ENCODE data around the gene CHRNB2. TPM values are rescaled to one million over a fixed set of nuclear protein-coding genes. Genes with fewer than 3 reads are reported as not detected.

CHRNB2 gene
- polyA plus RNA-seq (2012; ENCODE audit: insufficient read depth, insufficient read length, low read depth), result 62.7 TPM

GRCh38 chr1:154567386-154568156 lies at the start of gene CHRNB2:
Gene CHRNB2, plus strand, starts transcription at chr1:154567778. Its CDS starts 267 bp downstream, at chr1:154568045.
- H3K4me1 ChIP-seq, result no peaks in the 10 kb centered on the region
- DNase-seq, result peak; percentile 78
- H3K9me3 ChIP-seq, result no peaks in the 10 kb centered on the region
- peak within 1 kb of the TSS; percentile 95 for H3K4me3 ChIP-seq (ENCODE audit: low read depth, low read length)
- peaks cover 23% of the 10 kb centered on the region for H3K36me3 ChIP-seq
- no peak for TF ChIP-seq CTCF (IDR thresholded peaks at IDR 0.05; ENCODE audit: low read depth, low read length)
- no peaks in the 10 kb centered on the region for H3K27me3 ChIP-seq

- Histone ChIP-seq H3K27me3 (no peaks in the 10 kb centered on the region; the same call in 1 of the 2 replicates), H3K36me3 (no peaks in the 10 kb centered on the region), H3K9me3 (no peaks in the 10 kb centered on the region), H3K4me1 (no peaks in the 10 kb centered on the region), H3K4me3 (ENCODE audit: low read depth, low read length) (no peak overlapping the region)
- no peak for DNase-seq
- TF ChIP-seq CTCF (IDR thresholded peaks at IDR 0.05; ENCODE audit: low read depth, low read length), result no peak
Observed at GRCh38 chr1:154519591-154519991, 48.0 kb upstream of the CHRNB2 start.

GRCh38 chr1:154520333-154520732 lies 47.2 kb upstream of the CHRNB2 start:
- H3K4me1 ChIP-seq, result no peaks in the 10 kb centered on the region
- H3K9me3 ChIP-seq, result no peaks in the 10 kb centered on the region
- no peaks in the 10 kb centered on the region for H3K36me3 ChIP-seq
- DNase-seq, result no peak
- no peak for TF ChIP-seq CTCF (IDR thresholded peaks at IDR 0.05; ENCODE audit: low read depth, low read length)
- no peak overlapping the region for H3K4me3 ChIP-seq (ENCODE audit: low read depth, low read length)
- no peaks in the 10 kb centered on the region; the same call in 1 of the 2 replicates for H3K27me3 ChIP-seq

GRCh38 chr1:154521695-154522094 lies 45.9 kb upstream of the CHRNB2 start:
- H3K4me3 ChIP-seq (ENCODE audit: low read depth, low read length), result no peak overlapping the region
- TF ChIP-seq CTCF (IDR thresholded peaks at IDR 0.05; ENCODE audit: low read depth, low read length), result no peak
- no peak for DNase-seq
- no peaks in the 10 kb centered on the region for H3K36me3 ChIP-seq
- H3K27me3 ChIP-seq, result no peaks in the 10 kb centered on the region; the same call in 1 of the 2 replicates
- H3K9me3 ChIP-seq, result no peaks in the 10 kb centered on the region
- H3K4me1 ChIP-seq, result no peaks in the 10 kb centered on the region

GRCh38 chr1:154524881-154525280 lies 42.7 kb upstream of the CHRNB2 start:
- Histone ChIP-seq H3K9me3 (no peaks in the 10 kb centered on the region), H3K36me3 (no peaks in the 10 kb centered on the region), H3K27me3 (no peaks in the 10 kb centered on the region), H3K4me3 (ENCODE audit: low read depth, low read length) (no peak overlapping the region), H3K4me1 (no peaks in the 10 kb centered on the region)
- TF ChIP-seq CTCF (IDR thresholded peaks at IDR 0.05; ENCODE audit: low read depth, low read length), result no peak
- DNase-seq, result no peak

- Histone ChIP-seq H3K9me3 (no peaks in the 10 kb centered on the region; the same call in 1 of the 2 replicates), H3K36me3 (no peaks in the 10 kb centered on the region), H3K4me3 (ENCODE audit: low read depth, low read length) (no peak overlapping the region), H3K27me3 (no peaks in the 10 kb centered on the region), H3K4me1 (no peaks in the 10 kb centered on the region)
- TF ChIP-seq CTCF (IDR thresholded peaks at IDR 0.05; ENCODE audit: low read depth, low read length), result no peak
- DNase-seq, result no peak
Observed at GRCh38 chr1:154527192-154527591, 40.4 kb upstream of the CHRNB2 start.

All from BE2C (cell line).